Loucy (cell line): Measurements from ENCODE around the gene ZNF280A.

Source experiments
- H2AFZ ChIP-seq: fragments of 200-600 bp; sonication (generic); 2 replicates; pipeline ENCODE4 v1.6.0; 2016; ENCODE audit warnings: antibody characterized with exemption, mild to moderate bottlenecking, low read length, moderate library complexity
- H3F3A ChIP-seq: fragments of 200-600 bp; 2 replicates; pipeline ENCODE4 v1.6.0; 2016; ENCODE audit warnings: antibody characterized with exemption, low read depth, mild to moderate bottlenecking
- H3K27me3 ChIP-seq: fragments of 200-600 bp; sonication (generic); 2 replicates; pipeline ENCODE4 v1.6.1; 2014; ENCODE audit warnings: low read length, mild to moderate bottlenecking; ENCODE audit not compliant: insufficient read depth, poor library complexity, severe bottlenecking
- H3K36me3 ChIP-seq: fragments of 200-600 bp; sonication (generic); 2 replicates; pipeline ENCODE4 v1.6.1; 2016; ENCODE audit warnings: low read length; ENCODE audit not compliant: insufficient read depth
- H3K4me1 ChIP-seq: fragments of 200-600 bp; sonication (generic); 2 replicates; pipeline ENCODE4 v1.5.1; 2014; ENCODE audit warnings: low read length, mild to moderate bottlenecking; ENCODE audit not compliant: insufficient read depth, poor library complexity, severe bottlenecking
- H3K4me2 ChIP-seq: fragments of 200-600 bp; sonication (generic); 2 replicates; pipeline ENCODE4 v1.6.0; 2014; ENCODE audit warnings: antibody characterized with exemption, low read length, low read depth, mild to moderate bottlenecking; ENCODE audit not compliant: poor library complexity, severe bottlenecking
- H3K4me3 ChIP-seq: fragments of 200-600 bp; sonication (generic); 2 replicates; pipeline ENCODE4 v1.5.1; 2014; ENCODE audit warnings: low read length, mild to moderate bottlenecking, mixed read lengths; ENCODE audit not compliant: poor library complexity, severe bottlenecking
- H3K79me2 ChIP-seq: fragments of 200-600 bp; sonication (generic); 2 replicates; pipeline ENCODE4 v1.6.1; 2014; ENCODE audit warnings: low read length; ENCODE audit not compliant: insufficient read depth
- H3K9ac ChIP-seq: fragments of 200-600 bp; sonication (generic); 2 replicates; pipeline ENCODE4 v1.6.0; 2014; ENCODE audit warnings: mild to moderate bottlenecking, low read depth, low read length, moderate library complexity; ENCODE audit not compliant: poor library complexity, severe bottlenecking
- H3K9me2 ChIP-seq: fragments of 200-600 bp; sonication (generic); replicated peaks from 2 replicates; pipeline ENCODE4 v1.6.1; 2016; ENCODE audit warnings: low read depth, low read length, mixed read lengths
- H3K9me3 ChIP-seq: fragments of 200-600 bp; sonication (generic); 2 replicates; pipeline ENCODE4 v1.6.1; 2014; ENCODE audit warnings: mild to moderate bottlenecking, antibody characterized with exemption, low read length, low read depth; ENCODE audit not compliant: insufficient read depth
- H4K20me1 ChIP-seq: fragments of 200-600 bp; sonication (generic); 2 replicates; pipeline ENCODE4 v1.6.0; 2014; ENCODE audit warnings: antibody characterized with exemption, low read length, mild to moderate bottlenecking; ENCODE audit not compliant: insufficient read depth, poor library complexity, severe bottlenecking
- CTCF ChIP-seq: fragments of 200-600 bp; sonication (generic); conservative IDR thresholded peaks from 2 replicates; pipeline ENCODE4 v1.5.1; 2014; ENCODE audit warnings: mild to moderate bottlenecking, antibody characterized with exemption, low read length
- EZH2phosphoT487 ChIP-seq: fragments of 200-600 bp; IDR thresholded peaks from 2 replicates; pipeline ENCODE4 v1.6.1; 2018; ENCODE audit warnings: antibody characterized with exemption, mild to moderate bottlenecking, moderate library complexity, borderline replicate concordance

Gene ZNF280A

GRCh38 chr22:22521631-22522030, 1.6 kb upstream of the ZNF280A start:
- no peaks in the 10 kb centered on the region for H3K9me2 ChIP-seq
- TF ChIP-seq CTCF (no peak), EZH2phosphoT487 (no peak)
- peaks cover 3% of the 10 kb centered on the region for H3K27me3 ChIP-seq
- H3K4me1 ChIP-seq = peaks cover 4% of the 10 kb centered on the region
- no peaks in the 10 kb centered on the region for H3K79me2 ChIP-seq
- no peaks in the 10 kb centered on the region for H3F3A ChIP-seq
- H3K9me3 ChIP-seq = no peaks in the 10 kb centered on the region
- H3K36me3 ChIP-seq = no peaks in the 10 kb centered on the region
- no peak overlapping the region for H3K9ac ChIP-seq
- no peak overlapping the region for H3K4me2 ChIP-seq
- no peak overlapping the region for H3K4me3 ChIP-seq
- H4K20me1 ChIP-seq = no peaks in the 10 kb centered on the region
- no peak overlapping the region for H2AFZ ChIP-seq

- no peaks in the 10 kb centered on the region for H4K20me1 ChIP-seq
- no peaks in the 10 kb centered on the region for H3K36me3 ChIP-seq
- H3K9me2 ChIP-seq = no peaks in the 10 kb centered on the region
- TF ChIP-seq EZH2phosphoT487 (no peak), CTCF (no peak)
- H2AFZ ChIP-seq = peak overlapping the region; percentile 35; the same call in 1 of the 2 replicates
- H3K4me2 ChIP-seq = peak overlapping the region; percentile 13
- no peak overlapping the region for H3K9ac ChIP-seq
- no peaks in the 10 kb centered on the region for H3K9me3 ChIP-seq
- H3K79me2 ChIP-seq = no peaks in the 10 kb centered on the region
- no peak overlapping the region for H3K4me3 ChIP-seq
- peaks cover 4% of the 10 kb centered on the region for H3K4me1 ChIP-seq
- H3F3A ChIP-seq = no peaks in the 10 kb centered on the region
- peaks cover 4% of the 10 kb centered on the region for H3K27me3 ChIP-seq
These were observed 865 bp upstream of the ZNF280A start for GRCh38 chr22:22520667-22521602.

- no peak overlapping the region for H3K9ac ChIP-seq
- no peak for TF ChIP-seq EZH2phosphoT487
- TF ChIP-seq CTCF = no peak
- no peaks in the 10 kb centered on the region for H3K9me3 ChIP-seq
- no peaks in the 10 kb centered on the region for H3K36me3 ChIP-seq
- peaks cover 4% of the 10 kb centered on the region for H3K4me1 ChIP-seq
- no peak overlapping the region for H3K4me2 ChIP-seq
- no peak overlapping the region; the same call in 1 of the 2 replicates for H2AFZ ChIP-seq
- H3K9me2 ChIP-seq = no peaks in the 10 kb centered on the region
- H3K4me3 ChIP-seq = no peak overlapping the region
- H4K20me1 ChIP-seq = no peaks in the 10 kb centered on the region
- peaks cover 4% of the 10 kb centered on the region for H3K27me3 ChIP-seq
- no peaks in the 10 kb centered on the region for H3F3A ChIP-seq
- no peaks in the 10 kb centered on the region for H3K79me2 ChIP-seq
These were observed 479 bp downstream of the ZNF280A start for GRCh38 chr22:22519591-22519990.
